SK-N-MC (cell line): ENCODE data around the gene PRTFDC1.

Experiments used
- DNase-seq: peaks from one replicate; pipeline ENCODE4 v3.0.0-alpha.2; 2011; ENCODE audit warnings: low read depth, low spot score
- H3K27ac ChIP-seq: fragments of 200-600 bp; sonication (generic); 2 replicates; pipeline ENCODE4 v1.5.1; 2016; ENCODE audit warnings: mixed run types
- H3K36me3 ChIP-seq: fragments of 200-600 bp; sonication (generic); 2 replicates; pipeline ENCODE4 v1.6.1; 2017; ENCODE audit warnings: antibody characterized with exemption, low read length, mixed read lengths; ENCODE audit not compliant: insufficient read depth
- H3K4me3 ChIP-seq: fragments of 200-600 bp; sonication (generic); 2 replicates; pipeline ENCODE4 v1.5.1; 2016
- H3K9ac ChIP-seq: fragments of 200-600 bp; sonication (generic); 2 replicates; pipeline ENCODE4 v1.8.0; 2017; ENCODE audit warnings: mixed run types, mixed read lengths; ENCODE audit not compliant: insufficient read length
- H3K9me3 ChIP-seq: fragments of 200-600 bp; sonication (generic); 2 replicates; pipeline ENCODE4 v1.6.1; 2017; ENCODE audit warnings: low read depth, mild to moderate bottlenecking, antibody characterized with exemption, low read length, moderate library complexity, mixed read lengths
- EZH2 ChIP-seq: fragments of 200-600 bp; sonication (generic); IDR thresholded peaks from one replicate; pipeline ENCODE4 v1.6.1; 2017; ENCODE audit warnings: antibody characterized with exemption
- FOXP2 ChIP-seq: optimal IDR thresholded peaks from 2 replicates; pipeline ENCODE3; 2011; ENCODE audit warnings: mild to moderate bottlenecking, moderate library complexity; ENCODE audit not compliant: insufficient read depth; ENCODE audit errors: extremely low read length, control extremely low read depth
- POLR2AphosphoS5 ChIP-seq: IDR thresholded peaks from 2 replicates; pipeline ENCODE4 v1.6.1; 2012; ENCODE audit warnings: mild to moderate bottlenecking, low read depth, low read length, borderline replicate concordance

PRTFDC1 gene

DNA sequence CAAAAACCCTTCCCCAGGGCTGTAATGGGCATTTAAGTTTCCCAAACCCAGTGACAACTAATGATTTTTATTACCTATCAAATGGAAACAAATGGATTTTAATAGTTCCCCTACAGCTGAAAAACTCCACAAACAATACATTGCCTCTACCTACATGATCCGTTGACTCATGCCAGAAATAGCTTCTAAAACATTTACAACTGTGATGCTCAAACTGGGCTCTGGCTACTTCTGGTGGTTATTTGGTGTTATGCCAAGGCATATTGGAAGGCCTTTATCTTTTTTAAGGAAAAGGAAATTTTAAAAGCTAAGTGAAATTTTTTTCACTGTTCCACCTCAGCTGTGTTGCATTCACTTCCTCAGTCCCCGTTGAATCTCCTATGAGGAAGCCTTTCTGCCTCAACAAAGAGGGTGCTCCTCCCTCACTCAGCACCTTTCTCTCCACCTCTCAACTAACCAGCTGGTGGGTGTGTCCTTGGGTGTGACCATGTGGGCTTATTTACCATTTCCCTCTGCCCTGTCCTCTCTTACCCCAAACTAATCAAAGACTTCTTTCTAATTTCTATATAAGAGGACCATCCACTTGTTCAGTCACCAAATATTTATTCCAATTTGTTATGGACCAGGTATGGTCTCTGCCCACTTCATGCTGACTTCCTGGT, 82.9 kb downstream of the PRTFDC1 start:
- no peak overlapping the region for H3K9ac ChIP-seq
- no peak overlapping the region for H3K27ac ChIP-seq
- no peaks in the 10 kb centered on the region for H3K36me3 ChIP-seq
- no peak for TF ChIP-seq POLR2AphosphoS5
- TF ChIP-seq EZH2: no peak
- TF ChIP-seq FOXP2: no peak
- H3K4me3 ChIP-seq: no peak overlapping the region
- no peak for DNase-seq
- no peaks in the 10 kb centered on the region for H3K9me3 ChIP-seq

DNA sequence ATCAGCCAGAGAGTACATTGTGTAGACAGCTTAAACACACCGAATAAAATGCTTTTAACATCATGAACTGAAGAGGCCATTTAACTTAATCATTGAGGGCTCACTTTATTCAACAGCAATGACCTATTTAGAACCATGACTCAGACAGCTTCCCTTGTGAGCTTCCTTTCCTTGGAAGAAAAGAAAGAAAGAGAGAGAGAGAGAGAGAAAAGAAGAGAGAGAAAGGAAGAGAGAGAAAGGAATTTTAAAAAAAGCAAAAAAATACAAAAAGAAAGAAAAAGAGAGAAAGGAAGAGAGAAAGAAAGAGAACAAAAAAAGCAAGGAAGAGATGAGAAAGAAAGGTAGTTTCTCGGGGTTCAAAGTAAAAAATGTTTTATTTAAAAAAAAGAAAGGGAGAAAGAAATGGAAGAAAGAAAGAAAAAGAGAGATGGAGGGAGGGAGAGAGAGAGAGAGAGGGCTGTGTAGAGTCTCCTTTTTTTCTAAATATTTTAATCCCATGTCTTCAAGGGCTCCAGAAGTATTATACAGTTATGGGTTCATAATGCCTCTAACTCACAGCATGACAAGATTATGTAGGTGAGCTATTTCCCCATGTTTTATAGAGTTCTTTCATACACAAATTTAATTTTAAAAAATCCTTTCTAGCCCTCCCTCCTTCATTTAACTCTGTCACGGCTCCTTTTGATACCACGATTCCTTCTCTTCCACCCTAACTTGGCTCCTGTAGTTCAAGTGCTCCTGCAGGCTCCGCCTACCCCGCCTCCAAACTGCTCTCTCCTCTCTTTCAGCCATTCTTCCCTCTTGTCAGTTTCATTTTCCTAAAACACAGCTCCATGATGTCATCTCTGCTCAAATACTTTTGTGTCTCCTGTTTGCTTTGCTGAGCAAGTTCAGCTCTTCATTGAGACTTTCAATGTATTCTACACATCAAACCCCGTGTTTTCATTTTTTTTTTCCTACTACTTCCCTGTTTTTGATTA, 85.5 kb downstream of the PRTFDC1 start:
- no peak overlapping the region for H3K9ac ChIP-seq
- no peaks in the 10 kb centered on the region for H3K36me3 ChIP-seq
- TF ChIP-seq POLR2AphosphoS5 (no peak), EZH2 (no peak), FOXP2 (no peak)
- DNase-seq: no peak
- H3K27ac ChIP-seq: peak overlapping the region; percentile 54; the same call in 1 of the 2 replicates
- H3K4me3 ChIP-seq: 0 out of 2 replicates have a peak overlapping the region, but pooled peaks have one; percentile 25
- no peaks in the 10 kb centered on the region for H3K9me3 ChIP-seq

GRCh38 chr10:24865783-24866182, 86.6 kb downstream of the PRTFDC1 start:
- Histone ChIP-seq H3K9ac (no peak overlapping the region), H3K4me3 (no peak overlapping the region), H3K27ac (peak overlapping the region; percentile 31; the same call in 1 of the 2 replicates), H3K36me3 (no peaks in the 10 kb centered on the region), H3K9me3 (no peaks in the 10 kb centered on the region)
- DNase-seq: no peak
- TF ChIP-seq EZH2: no peak
- TF ChIP-seq POLR2AphosphoS5: no peak
- no peak for TF ChIP-seq FOXP2

GRCh38 chr10:24862589-24862988, 89.8 kb downstream of the PRTFDC1 start:
- no peaks in the 10 kb centered on the region for H3K36me3 ChIP-seq
- H3K9me3 ChIP-seq: no peaks in the 10 kb centered on the region
- H3K4me3 ChIP-seq: no peak overlapping the region
- DNase-seq: no peak
- H3K27ac ChIP-seq: no peak overlapping the region
- TF ChIP-seq POLR2AphosphoS5 (no peak), FOXP2 (no peak), EZH2 (no peak)
- no peak overlapping the region for H3K9ac ChIP-seq

- DNase-seq: no peak
- Histone ChIP-seq H3K4me3 (peak overlapping the region; percentile 25; the same call in 1 of the 2 replicates), H3K36me3 (no peaks in the 10 kb centered on the region), H3K9ac (no peak overlapping the region), H3K9me3 (no peaks in the 10 kb centered on the region), H3K27ac (no peak overlapping the region)
- no peak for TF ChIP-seq POLR2AphosphoS5
- TF ChIP-seq EZH2: no peak
- no peak for TF ChIP-seq FOXP2
Observed at GRCh38 chr10:24858288-24859270, 93.8 kb downstream of the PRTFDC1 start.

- Histone ChIP-seq H3K4me3 (no peak overlapping the region), H3K27ac (no peak overlapping the region), H3K9me3 (no peaks in the 10 kb centered on the region), H3K9ac (no peak overlapping the region), H3K36me3 (no peaks in the 10 kb centered on the region)
- DNase-seq: no peak
- TF ChIP-seq EZH2 (no peak), POLR2AphosphoS5 (no peak), FOXP2 (no peak)
Observed at GRCh38 chr10:24857031-24857725, 95.2 kb downstream of the PRTFDC1 start.

DNA sequence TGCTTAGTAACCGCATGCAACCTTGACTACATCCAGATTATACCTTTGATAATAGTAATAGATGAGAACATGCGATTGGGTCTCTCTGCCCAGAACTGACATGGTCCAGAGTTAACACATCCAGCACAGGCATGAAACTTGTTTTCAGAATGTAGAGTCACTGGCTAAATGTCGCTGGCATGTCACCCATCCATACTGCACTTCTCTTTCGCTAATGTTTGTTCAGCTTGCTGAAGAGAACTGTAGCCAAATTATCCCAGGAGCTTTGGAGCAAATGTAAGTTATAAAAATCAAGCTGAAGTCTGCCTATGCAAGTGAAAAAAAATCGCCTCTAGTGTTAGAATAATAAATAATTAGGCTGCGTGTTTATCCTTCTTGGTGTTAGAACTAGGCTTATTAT, 98.2 kb downstream of the PRTFDC1 start:
- TF ChIP-seq POLR2AphosphoS5 (no peak), EZH2 (no peak), FOXP2 (no peak)
- no peak for DNase-seq
- no peaks in the 10 kb centered on the region for H3K36me3 ChIP-seq
- H3K4me3 ChIP-seq: no peak overlapping the region
- H3K9ac ChIP-seq: no peak overlapping the region
- no peak overlapping the region for H3K27ac ChIP-seq
- no peaks in the 10 kb centered on the region for H3K9me3 ChIP-seq
